Measurements from ENCODE around the gene ATXN7. TPM values are rescaled to one million over a fixed set of nuclear protein-coding genes. Genes with fewer than 3 reads are reported as not detected.

The ATXN7 gene
- total RNA-seq, 1 experiment from 2014 or later: 11.3 TPM

DNA sequence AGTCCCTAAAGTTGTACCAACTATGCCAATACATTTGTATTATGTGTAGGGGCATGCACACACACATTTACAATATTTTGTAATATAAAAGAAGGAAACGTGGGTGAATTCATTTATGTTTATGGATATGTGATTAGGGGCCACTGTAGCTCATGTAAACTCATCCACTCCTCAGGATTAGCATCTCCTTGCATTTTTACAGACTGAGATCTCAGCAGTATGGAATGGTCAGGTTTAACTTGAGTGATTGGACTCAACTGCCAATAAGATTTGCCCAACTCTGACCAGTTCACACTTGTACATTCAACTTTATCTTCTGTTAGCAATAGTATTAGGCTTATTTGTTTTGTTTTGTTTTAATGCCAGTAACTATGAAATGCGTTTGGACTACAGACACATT is 123.2 kb downstream of the ATXN7 start:
- intact Hi-C loops (cut with micrococcal nuclease; ENCODE audit: unreplicated experiment): no loop called here
- H3K9me3 ChIP-seq (ENCODE audit: low read depth, low read length, poor library complexity, severe bottlenecking): no peaks in the 10 kb centered on the region
- BruUV-seq (replicated peaks): no TSS peak
- no peaks in the 10 kb centered on the region for H3K36me3 ChIP-seq (ENCODE audit: insufficient read depth, low read length, poor library complexity, severe bottlenecking)
- no peaks in the 10 kb centered on the region for H3K27me3 ChIP-seq (replicated peaks; ENCODE audit: insufficient read depth, low read depth, low read length, poor library complexity)
- TF ChIP-seq, protein P1, sequence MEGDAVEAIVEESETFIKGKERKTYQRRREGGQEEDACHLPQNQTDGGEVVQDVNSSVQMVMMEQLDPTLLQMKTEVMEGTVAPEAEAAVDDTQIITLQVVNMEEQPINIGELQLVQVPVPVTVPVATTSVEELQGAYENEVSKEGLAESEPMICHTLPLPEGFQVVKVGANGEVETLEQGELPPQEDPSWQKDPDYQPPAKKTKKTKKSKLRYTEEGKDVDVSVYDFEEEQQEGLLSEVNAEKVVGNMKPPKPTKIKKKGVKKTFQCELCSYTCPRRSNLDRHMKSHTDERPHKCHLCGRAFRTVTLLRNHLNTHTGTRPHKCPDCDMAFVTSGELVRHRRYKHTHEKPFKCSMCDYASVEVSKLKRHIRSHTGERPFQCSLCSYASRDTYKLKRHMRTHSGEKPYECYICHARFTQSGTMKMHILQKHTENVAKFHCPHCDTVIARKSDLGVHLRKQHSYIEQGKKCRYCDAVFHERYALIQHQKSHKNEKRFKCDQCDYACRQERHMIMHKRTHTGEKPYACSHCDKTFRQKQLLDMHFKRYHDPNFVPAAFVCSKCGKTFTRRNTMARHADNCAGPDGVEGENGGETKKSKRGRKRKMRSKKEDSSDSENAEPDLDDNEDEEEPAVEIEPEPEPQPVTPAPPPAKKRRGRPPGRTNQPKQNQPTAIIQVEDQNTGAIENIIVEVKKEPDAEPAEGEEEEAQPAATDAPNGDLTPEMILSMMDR (conservative IDR thresholded peaks at IDR 0.05; ENCODE audit: low read depth, low read length): no peak
- TF ChIP-seq EZH2 (IDR thresholded peaks at IDR 0.05; ENCODE audit: borderline replicate concordance, low read depth, low read length, poor library complexity, severe bottlenecking): no peak
- no peak overlapping the region for H3K4me3 ChIP-seq (ENCODE audit: low read depth, low read length, poor library complexity, severe bottlenecking)
- H3K4me1 ChIP-seq (ENCODE audit: insufficient read depth, low read length, poor library complexity, severe bottlenecking): no peaks in the 10 kb centered on the region
- H3K27ac ChIP-seq (ENCODE audit: low read depth, low read length, poor library complexity, severe bottlenecking): no peak overlapping the region
- no peak for DNase-seq (ENCODE audit: low spot score)
- POLR2A ChIA-PET (ENCODE audit: low non-redundant PET): no interaction called here
- CTCF ChIA-PET: no interaction called here

DNA sequence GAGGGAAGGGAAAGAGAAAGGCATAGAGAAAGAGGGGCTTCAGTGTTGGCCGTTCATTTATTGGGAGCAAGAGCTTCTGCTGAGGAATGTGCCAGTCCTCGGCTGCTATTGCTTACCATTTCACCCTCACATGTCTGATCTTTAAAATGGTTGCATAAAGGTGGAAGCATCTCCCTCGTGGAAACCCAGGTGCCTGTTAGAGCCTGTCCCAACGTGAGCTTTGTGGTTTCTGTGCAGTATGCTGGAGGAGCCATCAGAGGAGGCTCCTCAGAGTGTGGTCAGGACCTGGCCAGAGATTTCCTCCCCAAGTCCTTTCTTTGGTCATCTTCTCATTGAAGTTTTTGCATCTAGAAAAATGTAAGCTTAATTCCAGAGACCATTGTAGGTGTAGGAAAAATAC is 125.3 kb downstream of the ATXN7 start:
- no peaks in the 10 kb centered on the region for H3K27me3 ChIP-seq (replicated peaks; ENCODE audit: insufficient read depth, low read depth, low read length, poor library complexity)
- H3K9me3 ChIP-seq (ENCODE audit: low read depth, low read length, poor library complexity, severe bottlenecking): no peaks in the 10 kb centered on the region
- BruUV-seq (replicated peaks): no TSS peak
- intact Hi-C loops (cut with micrococcal nuclease; ENCODE audit: unreplicated experiment): no loop called here
- TF ChIP-seq, protein P1 (conservative IDR thresholded peaks at IDR 0.05; ENCODE audit: low read depth, low read length): no peak
- TF ChIP-seq EZH2 (IDR thresholded peaks at IDR 0.05; ENCODE audit: borderline replicate concordance, low read depth, low read length, poor library complexity, severe bottlenecking): no peak
- ChIA-PET POLR2A (ENCODE audit: low non-redundant PET) (no interaction called here), CTCF (no interaction called here)
- DNase-seq (ENCODE audit: low spot score): no peak
- no peaks in the 10 kb centered on the region for H3K36me3 ChIP-seq (ENCODE audit: insufficient read depth, low read length, poor library complexity, severe bottlenecking)
- no peaks in the 10 kb centered on the region for H3K4me1 ChIP-seq (ENCODE audit: insufficient read depth, low read length, poor library complexity, severe bottlenecking)
- H3K27ac ChIP-seq (ENCODE audit: low read depth, low read length, poor library complexity, severe bottlenecking): no peak overlapping the region
- no peak overlapping the region for H3K4me3 ChIP-seq (ENCODE audit: low read depth, low read length, poor library complexity, severe bottlenecking)

DNA sequence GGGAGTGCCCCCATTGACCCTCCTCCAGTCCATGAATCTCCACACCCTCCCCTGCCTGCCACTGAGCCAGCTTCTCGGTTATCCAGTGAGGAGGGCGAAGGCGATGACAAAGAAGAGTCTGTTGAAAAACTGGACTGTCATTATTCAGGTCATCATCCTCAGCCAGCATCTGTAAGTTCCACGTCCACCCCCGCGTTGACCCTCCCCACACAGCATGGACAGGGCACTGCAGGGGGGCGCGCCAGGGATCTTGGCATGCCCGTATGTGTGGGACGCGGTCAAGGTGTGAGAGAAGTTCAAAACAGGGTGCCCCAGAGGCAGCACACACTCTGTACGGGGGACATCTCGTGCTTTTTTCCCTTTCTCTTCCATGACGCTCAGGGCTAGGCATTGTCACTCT is 126.5 kb downstream of the ATXN7 start:
- CTCF ChIA-PET: no interaction called here
- Histone ChIP-seq H3K27ac (ENCODE audit: low read depth, low read length, poor library complexity, severe bottlenecking) (no peak overlapping the region), H3K4me1 (ENCODE audit: insufficient read depth, low read length, poor library complexity, severe bottlenecking) (no peaks in the 10 kb centered on the region), H3K9me3 (ENCODE audit: low read depth, low read length, poor library complexity, severe bottlenecking) (no peaks in the 10 kb centered on the region), H3K36me3 (ENCODE audit: insufficient read depth, low read length, poor library complexity, severe bottlenecking) (no peaks in the 10 kb centered on the region), H3K4me3 (ENCODE audit: low read depth, low read length, poor library complexity, severe bottlenecking) (no peak overlapping the region), H3K27me3 (replicated peaks; ENCODE audit: insufficient read depth, low read depth, low read length, poor library complexity) (no peaks in the 10 kb centered on the region)
- BruUV-seq (replicated peaks): no TSS peak
- TF ChIP-seq, protein P1 (conservative IDR thresholded peaks at IDR 0.05; ENCODE audit: low read depth, low read length): no peak
- no peak for TF ChIP-seq EZH2 (IDR thresholded peaks at IDR 0.05; ENCODE audit: borderline replicate concordance, low read depth, low read length, poor library complexity, severe bottlenecking)
- intact Hi-C loops (cut with micrococcal nuclease; ENCODE audit: unreplicated experiment): loop anchor here (10.0 kb wide), 1 partner anchor 635 kb away; no protein-coding TSS in a partner anchor
- POLR2A ChIA-PET (ENCODE audit: low non-redundant PET): no interaction called here
- DNase-seq (ENCODE audit: low spot score): no peak
